Upper lobe of left lung (tissue), 4 donors: ENCODE measurements around the gene DMXL2.

Source experiments
- CTCF ChIP-seq, 6 experiments: fragments of 450-650 bp in 4 of 6; fragments of 200-600 bp in 2 of 6; sonication (generic) in 2 of 6; IDR thresholded peaks; one replicate each; pipeline ENCODE4 v1.5.1; 2016 to 2019; ENCODE audit warnings: antibody characterized with exemption in 6 of 6
- EP300 ChIP-seq, 4 donors: sonication (generic); formaldehyde crosslinking; IDR thresholded peaks; one replicate each; pipeline ENCODE4 v1.5.1; 2017; ENCODE audit warnings: antibody characterized with exemption in 4 of 4, control low read depth in 2 of 4

GRCh38 chr15:51503003-51503402 is 119.6 kb downstream of the DMXL2 start:
- TF ChIP-seq EP300 (IDR thresholded peaks at IDR 0.05) (no peak), CTCF (IDR thresholded peaks at IDR 0.05) (no peak)
